GM12865 (cell line): ENCODE results near the gene C5.

Experiments
- DNase-seq: peaks from one replicate; pipeline ENCODE4 v3.0.0; 2010; ENCODE audit warnings: low read depth
- H3K4me3 ChIP-seq: 2 replicates; pipeline ENCODE4 v1.5.1; 2011; ENCODE audit warnings: mild to moderate bottlenecking, low read depth, low read length, control low read depth
- TF ChIP-seq, protein P1 (sequence below): IDR thresholded peaks from 2 replicates; pipeline ENCODE4 v1.5.1; 2011; ENCODE audit warnings: low read length, control low read depth, low read depth, inconsistent platforms; ENCODE audit not compliant: insufficient read depth; ENCODE audit errors: missing control alignments

The C5 gene

GRCh38 chr9:120904978-120905301, 145.1 kb downstream of the C5 start:
- H3K4me3 ChIP-seq = no peak overlapping the region
- peak; percentile 16 for DNase-seq
- TF ChIP-seq, protein P1, sequence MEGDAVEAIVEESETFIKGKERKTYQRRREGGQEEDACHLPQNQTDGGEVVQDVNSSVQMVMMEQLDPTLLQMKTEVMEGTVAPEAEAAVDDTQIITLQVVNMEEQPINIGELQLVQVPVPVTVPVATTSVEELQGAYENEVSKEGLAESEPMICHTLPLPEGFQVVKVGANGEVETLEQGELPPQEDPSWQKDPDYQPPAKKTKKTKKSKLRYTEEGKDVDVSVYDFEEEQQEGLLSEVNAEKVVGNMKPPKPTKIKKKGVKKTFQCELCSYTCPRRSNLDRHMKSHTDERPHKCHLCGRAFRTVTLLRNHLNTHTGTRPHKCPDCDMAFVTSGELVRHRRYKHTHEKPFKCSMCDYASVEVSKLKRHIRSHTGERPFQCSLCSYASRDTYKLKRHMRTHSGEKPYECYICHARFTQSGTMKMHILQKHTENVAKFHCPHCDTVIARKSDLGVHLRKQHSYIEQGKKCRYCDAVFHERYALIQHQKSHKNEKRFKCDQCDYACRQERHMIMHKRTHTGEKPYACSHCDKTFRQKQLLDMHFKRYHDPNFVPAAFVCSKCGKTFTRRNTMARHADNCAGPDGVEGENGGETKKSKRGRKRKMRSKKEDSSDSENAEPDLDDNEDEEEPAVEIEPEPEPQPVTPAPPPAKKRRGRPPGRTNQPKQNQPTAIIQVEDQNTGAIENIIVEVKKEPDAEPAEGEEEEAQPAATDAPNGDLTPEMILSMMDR = no peak

DNA sequence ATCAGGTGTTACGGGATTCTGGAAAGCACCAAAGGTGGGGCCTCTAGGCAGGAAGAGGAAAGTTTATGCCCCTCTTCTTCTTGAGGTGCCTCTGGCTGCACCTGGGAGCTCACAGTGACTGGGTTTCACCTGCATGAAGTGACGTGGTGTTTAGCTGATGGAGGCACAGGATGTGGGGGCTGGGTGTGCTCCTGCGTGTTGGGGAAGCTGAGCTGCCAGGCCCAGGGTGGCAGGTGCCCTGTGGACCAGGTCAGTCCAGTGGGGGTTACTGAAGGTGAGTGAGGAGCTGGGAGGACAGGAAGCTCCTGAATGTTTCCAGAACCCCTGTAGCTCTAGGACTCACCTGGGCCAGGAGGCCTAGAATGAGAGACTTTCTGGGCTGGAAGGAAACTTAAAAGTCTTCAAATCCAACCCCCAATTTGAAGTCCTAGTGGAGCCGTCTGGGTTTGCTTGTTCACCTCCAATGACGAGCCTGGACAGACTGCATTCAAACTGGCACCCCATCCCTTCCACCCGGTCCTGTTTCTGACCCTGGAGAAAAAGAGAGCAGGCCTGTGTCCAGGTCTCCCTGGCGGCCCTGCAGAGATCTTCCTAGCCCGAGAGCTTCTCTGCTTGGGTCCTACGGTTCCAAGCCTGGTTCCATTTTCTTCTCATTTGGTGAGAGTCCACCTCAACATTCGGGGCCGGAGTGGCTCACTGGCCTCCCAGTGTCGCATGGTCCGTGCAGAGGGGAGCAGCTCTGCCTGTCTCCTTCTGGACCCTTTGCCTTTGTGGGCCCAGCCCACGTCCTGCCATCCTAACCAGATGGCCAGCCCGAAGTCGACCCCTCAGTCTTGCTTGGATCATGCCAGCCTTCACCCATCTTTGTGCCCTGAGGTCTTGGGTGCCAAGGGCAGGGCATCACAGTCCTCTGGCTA, 145.8 kb downstream of the C5 start:
- DNase-seq = peak; percentile 39
- TF ChIP-seq, protein P1 = no peak
- no peak overlapping the region for H3K4me3 ChIP-seq

- TF ChIP-seq, protein P1 = no peak
- H3K4me3 ChIP-seq = no peak overlapping the region
- peak; percentile 26 for DNase-seq
Measured at GRCh38 chr9:120902569-120903535, 147.2 kb downstream of the C5 start.
